Stimulated activated naive CD8-positive, alpha-beta T cell treated with anti-CD3 and anti-CD28 coated beads, Interleukin-15, amount 100 ng/mL, for 72 hours (primary cell): ENCODE measurements around the gene AHNAK.
"Not testable (repeated sequence)": the region's sequence is repeated elsewhere in the genome, so short reads cannot be mapped to it uniquely, and the experiment has no call there.

ENCODE experiments used
- ATAC-seq: fragments of 150-1000 bp; cut with Tn5 transposase; 2 replicates; pipeline ENCODE4 v1.10.0; 2021; ENCODE audit warnings: mild to moderate bottlenecking, moderate library complexity
- DNase-seq, 2 donors: peaks; one replicate each; pipeline ENCODE4 v3.0.0; 2021 to 2022
- H3K27ac Mint-ChIP-seq, 2 donors: one replicate each; pipeline ENCODE4 v1.8.0; 2022; ENCODE audit warnings: mild to moderate bottlenecking in 2 of 2, mixed read lengths in 2 of 2, moderate library complexity in 2 of 2
- H3K27me3 Mint-ChIP-seq: one replicate; pipeline ENCODE4 v1.8.0; 2022; ENCODE audit warnings: mixed read lengths
- H3K4me1 Mint-ChIP-seq: one replicate; pipeline ENCODE4 v1.8.0; 2022; ENCODE audit warnings: mild to moderate bottlenecking, mixed read lengths
- H3K4me3 Mint-ChIP-seq, 2 donors: one replicate each; pipeline ENCODE4 v1.8.0; 2022; ENCODE audit warnings: mild to moderate bottlenecking in 2 of 2, mixed read lengths in 2 of 2, moderate library complexity in 1 of 2
- H3K9me3 Mint-ChIP-seq, 2 donors: one replicate each; pipeline ENCODE4 v1.8.0; 2022; ENCODE audit warnings: mixed read lengths in 2 of 2

The AHNAK gene

DNA sequence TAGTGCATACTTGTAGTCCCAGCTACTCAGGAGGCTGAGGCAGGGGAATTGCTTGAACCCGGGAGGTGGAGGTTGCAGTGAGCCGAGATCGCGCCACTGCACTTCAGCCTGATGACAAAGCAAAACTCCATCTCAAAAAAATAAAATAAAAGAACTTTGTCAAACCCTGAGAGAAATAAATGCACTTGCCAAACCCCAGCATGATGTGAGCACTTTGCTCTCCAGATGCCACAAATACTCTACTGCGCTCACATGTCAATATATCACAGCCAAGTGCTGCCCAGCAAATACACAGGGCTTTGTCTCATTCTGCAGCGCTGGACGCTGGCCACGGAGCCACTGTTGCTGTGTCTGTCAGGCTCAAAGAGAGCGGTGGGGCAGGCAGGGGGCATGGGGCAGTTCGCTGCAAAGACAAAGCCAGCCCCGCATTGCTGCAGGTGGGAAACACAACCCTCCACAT lies 45.1 kb downstream of the AHNAK start:
- ATAC-seq (no peak), DNase-seq (no peak)
- Mint-ChIP-seq H3K27ac (no peak overlapping the region), H3K4me3 (no peak overlapping the region), H3K27me3 (peaks cover 39% of the 10 kb centered on the region), H3K4me1 (peaks cover 21% of the 10 kb centered on the region), H3K9me3 (no peaks in the 10 kb centered on the region)

DNA sequence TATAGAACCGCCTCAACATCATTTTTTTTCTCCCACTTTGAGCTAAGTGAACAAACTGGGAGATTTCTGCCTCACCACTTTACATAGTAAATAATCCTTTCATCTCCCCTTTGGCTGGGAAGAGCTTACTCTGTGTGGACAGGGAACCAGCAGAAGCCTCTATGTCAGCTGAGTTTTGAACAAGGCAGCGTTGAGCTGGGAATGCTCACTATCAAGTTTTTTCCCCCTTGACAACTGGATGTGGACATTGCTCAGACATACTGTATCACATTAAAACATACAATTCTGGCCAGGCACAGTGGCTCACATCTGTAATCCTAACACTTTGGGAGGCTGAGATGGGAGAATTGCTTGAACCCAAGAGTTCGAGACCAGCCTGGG lies 46.0 kb downstream of the AHNAK start:
- Mint-ChIP-seq H3K27ac (no peak overlapping the region), H3K27me3 (peaks cover 31% of the 10 kb centered on the region), H3K4me3 (no peak overlapping the region), H3K4me1 (peaks cover 21% of the 10 kb centered on the region), H3K9me3 (no peaks in the 10 kb centered on the region)
- no peak for DNase-seq
- no peak for ATAC-seq

DNA sequence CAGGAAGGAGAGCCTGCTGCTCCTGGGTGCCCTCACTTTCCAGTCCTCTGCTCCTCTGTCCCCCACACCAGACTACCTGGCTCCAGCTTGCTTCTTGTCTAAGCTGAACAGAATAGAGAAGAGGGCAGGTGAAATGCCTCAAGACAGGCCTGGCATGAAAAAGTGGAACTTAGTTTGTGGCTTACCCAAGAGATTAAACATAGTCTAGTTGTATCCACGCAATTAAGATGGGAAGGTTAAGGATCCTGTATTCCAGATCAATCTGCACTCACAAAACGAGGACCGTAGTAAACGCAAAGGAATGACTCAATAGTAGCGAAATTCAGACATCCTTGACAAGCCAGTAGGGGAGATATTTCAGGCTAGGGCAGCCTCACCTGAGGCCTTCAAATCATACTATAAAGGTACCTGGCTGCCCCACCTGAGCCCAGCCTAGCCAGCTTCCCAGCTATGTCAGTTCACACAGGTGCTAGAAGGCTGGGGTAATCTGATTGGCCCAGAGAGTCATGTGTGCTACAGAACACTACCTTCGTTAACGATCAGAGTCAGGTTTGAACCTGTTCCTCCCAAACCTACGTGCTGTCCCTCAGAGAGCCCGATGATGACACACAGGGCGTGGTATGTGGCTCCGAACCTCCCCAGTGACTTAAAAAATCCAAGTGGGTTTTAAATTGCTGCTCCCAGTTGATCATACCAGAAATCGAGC lies 46.5 kb downstream of the AHNAK start:
- Mint-ChIP-seq H3K9me3 (no peaks in the 10 kb centered on the region), H3K27me3 (peaks cover 25% of the 10 kb centered on the region), H3K27ac (no peak overlapping the region), H3K4me3 (no peak overlapping the region), H3K4me1 (peaks cover 21% of the 10 kb centered on the region)
- DNase-seq (no peak), ATAC-seq (no peak)

GRCh38 chr11:62499311-62499943 lies 47.2 kb downstream of the AHNAK start:
- H3K9me3 Mint-ChIP-seq, H3K4me3 Mint-ChIP-seq, DNase-seq, ATAC-seq, H3K27ac Mint-ChIP-seq: not testable (repeated sequence)
- Mint-ChIP-seq H3K27me3 (peaks cover 23% of the 10 kb centered on the region), H3K4me1 (peaks cover 21% of the 10 kb centered on the region)

DNA sequence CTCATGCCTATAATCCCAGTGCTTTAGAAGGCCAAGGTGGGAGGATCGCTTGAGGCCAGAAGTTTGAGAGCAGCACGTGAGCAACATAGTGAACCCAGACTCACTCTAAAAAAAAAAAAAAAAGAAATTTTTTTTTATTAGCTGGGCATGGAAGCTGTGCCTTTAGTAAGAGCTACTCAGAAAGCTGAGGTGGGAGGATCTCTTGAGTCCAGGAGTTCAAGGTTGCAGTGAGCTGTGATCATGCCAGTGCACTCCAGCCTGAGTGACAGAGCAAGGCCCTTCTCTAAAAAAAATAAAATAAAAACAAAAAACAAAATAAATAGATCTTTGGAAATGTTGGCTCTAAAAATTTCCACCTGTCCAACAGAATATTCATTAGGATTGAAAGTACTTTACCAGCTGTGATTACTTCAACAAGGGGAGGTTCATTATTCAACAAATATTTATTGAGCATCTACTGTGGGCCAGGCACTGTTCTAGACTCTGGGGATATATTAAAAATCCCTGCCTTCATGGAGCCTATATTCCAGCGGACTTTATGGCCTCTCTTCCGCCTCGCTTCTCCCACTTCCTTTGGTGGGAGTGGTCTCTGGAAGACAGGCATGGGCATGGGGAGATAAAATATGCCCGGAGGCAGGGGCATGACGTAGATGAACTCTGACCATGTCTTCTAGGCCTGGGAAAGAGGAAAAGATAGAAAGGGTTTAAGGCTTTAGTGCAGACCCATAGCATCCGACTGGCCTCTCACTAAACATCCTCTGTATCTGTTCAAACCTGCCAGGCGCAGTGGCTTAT lies 47.9 kb downstream of the AHNAK start:
- H3K4me3 Mint-ChIP-seq = no peak overlapping the region
- no peak overlapping the region for H3K27ac Mint-ChIP-seq
- H3K27me3 Mint-ChIP-seq = peaks cover 23% of the 10 kb centered on the region
- DNase-seq = no peak
- H3K9me3 Mint-ChIP-seq = no peaks in the 10 kb centered on the region
- peaks cover 21% of the 10 kb centered on the region for H3K4me1 Mint-ChIP-seq
- no peak for ATAC-seq

DNA sequence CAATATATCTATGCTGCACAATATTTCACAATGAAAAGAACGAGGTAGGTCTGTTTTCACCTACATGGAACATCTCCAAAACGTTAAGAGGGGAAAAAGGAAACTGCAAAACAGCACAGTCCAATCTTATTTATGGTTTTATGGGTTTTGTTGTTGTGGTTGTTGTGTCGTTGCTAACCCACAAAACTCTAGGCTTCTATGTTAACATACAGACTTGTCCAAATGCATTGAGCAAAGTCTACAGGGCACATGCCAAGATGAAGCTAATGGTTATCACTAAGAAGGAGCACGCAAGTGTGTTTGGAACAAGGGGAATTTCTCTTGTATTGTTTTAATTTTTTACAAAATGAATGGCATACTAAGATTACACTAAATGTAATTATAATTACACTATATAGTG lies 48.6 kb downstream of the AHNAK start:
- Mint-ChIP-seq H3K4me1 (peaks cover 21% of the 10 kb centered on the region), H3K4me3 (no peak overlapping the region), H3K27ac (no peak overlapping the region), H3K9me3 (no peaks in the 10 kb centered on the region), H3K27me3 (peaks cover 20% of the 10 kb centered on the region)
- DNase-seq = no peak
- ATAC-seq = no peak

- H3K4me3 Mint-ChIP-seq = no peak overlapping the region
- peak in 1 of 2 donors; percentile 24 for DNase-seq
- no peaks in the 10 kb centered on the region for H3K9me3 Mint-ChIP-seq
- ATAC-seq = peak; percentile 67
- H3K27me3 Mint-ChIP-seq = peaks cover 12% of the 10 kb centered on the region
- no peak overlapping the region for H3K27ac Mint-ChIP-seq
- H3K4me1 Mint-ChIP-seq = peaks cover 20% of the 10 kb centered on the region
Measured at GRCh38 chr11:62497132-62497801, 49.3 kb downstream of the AHNAK start.

GRCh38 chr11:62496676-62497075 lies 49.9 kb downstream of the AHNAK start:
- H3K27me3 Mint-ChIP-seq = peaks cover 6% of the 10 kb centered on the region
- ATAC-seq (no peak), DNase-seq (no peak)
- H3K4me1 Mint-ChIP-seq = peaks cover 14% of the 10 kb centered on the region
- H3K27ac Mint-ChIP-seq = no peak overlapping the region
- no peaks in the 10 kb centered on the region for H3K9me3 Mint-ChIP-seq
- no peak overlapping the region for H3K4me3 Mint-ChIP-seq

GRCh38 chr11:62494246-62494645 lies 52.4 kb downstream of the AHNAK start:
- Mint-ChIP-seq H3K4me1 (peaks cover 6% of the 10 kb centered on the region), H3K27ac (peak overlapping the region in 1 of 2 donors; percentile 22), H3K27me3 (no peaks in the 10 kb centered on the region), H3K4me3 (no peak overlapping the region), H3K9me3 (no peaks in the 10 kb centered on the region)
- no peak for DNase-seq
- no peak for ATAC-seq

DNA sequence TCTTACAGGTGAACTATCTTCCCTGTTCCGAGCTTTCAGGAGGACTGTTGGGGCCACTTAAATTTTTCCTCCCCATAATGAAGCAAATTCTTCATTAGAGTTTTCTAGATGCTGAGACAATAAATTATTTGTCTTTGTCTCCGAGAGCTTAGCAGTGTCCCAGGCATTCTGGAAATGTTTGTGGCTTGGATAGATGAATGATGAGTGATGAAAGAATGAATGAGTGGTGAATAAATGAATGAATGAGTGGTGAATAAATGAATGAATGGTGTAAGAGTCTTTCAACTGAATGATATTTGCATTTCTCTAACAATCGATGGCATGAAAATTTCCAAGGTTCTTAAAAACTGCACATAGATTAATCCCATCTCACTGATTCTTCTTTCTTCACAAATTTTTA lies 52.8 kb downstream of the AHNAK start:
- Mint-ChIP-seq H3K27me3 (no peaks in the 10 kb centered on the region), H3K27ac (no peak overlapping the region), H3K4me1 (peaks cover 6% of the 10 kb centered on the region), H3K4me3 (no peak overlapping the region), H3K9me3 (no peaks in the 10 kb centered on the region)
- ATAC-seq (no peak), DNase-seq (no peak)

DNA sequence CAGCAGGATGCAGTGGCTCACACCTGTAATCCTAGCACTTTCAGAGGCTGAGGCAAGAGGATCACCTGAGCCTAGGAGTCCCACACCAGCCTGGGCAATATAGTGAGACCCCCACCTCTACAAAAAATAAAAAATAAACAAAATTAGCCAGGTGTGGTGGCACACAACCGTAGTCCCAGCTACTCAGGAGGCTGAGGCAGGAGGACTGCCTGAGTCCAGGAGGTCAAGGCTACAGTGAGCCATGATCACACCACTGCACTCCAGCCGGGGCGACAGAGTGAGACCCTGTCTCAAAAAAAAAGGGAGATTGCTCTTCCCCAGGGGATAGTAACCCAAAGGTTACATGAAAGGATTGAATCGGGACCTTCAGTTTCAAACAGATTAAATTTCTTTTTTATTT lies 54.0 kb downstream of the AHNAK start:
- DNase-seq = no peak
- Mint-ChIP-seq H3K4me1 (peaks cover 8% of the 10 kb centered on the region), H3K27me3 (no peaks in the 10 kb centered on the region), H3K27ac (no peak overlapping the region), H3K4me3 (no peak overlapping the region), H3K9me3 (no peaks in the 10 kb centered on the region)
- no peak for ATAC-seq

- Mint-ChIP-seq H3K27me3 (no peaks in the 10 kb centered on the region), H3K4me3 (no peak overlapping the region), H3K9me3 (no peaks in the 10 kb centered on the region), H3K27ac (no peak overlapping the region), H3K4me1 (peaks cover 6% of the 10 kb centered on the region)
- DNase-seq (no peak), ATAC-seq (no peak)
Measured at GRCh38 chr11:62491571-62492329, 54.9 kb downstream of the AHNAK start.

- H3K27me3 Mint-ChIP-seq = no peaks in the 10 kb centered on the region
- ATAC-seq (no peak), DNase-seq (no peak)
- H3K27ac Mint-ChIP-seq = no peak overlapping the region
- no peak overlapping the region for H3K4me3 Mint-ChIP-seq
- no peaks in the 10 kb centered on the region for H3K9me3 Mint-ChIP-seq
- peaks cover 6% of the 10 kb centered on the region for H3K4me1 Mint-ChIP-seq
Measured at GRCh38 chr11:62489204-62489603, 57.4 kb downstream of the AHNAK start.

DNA sequence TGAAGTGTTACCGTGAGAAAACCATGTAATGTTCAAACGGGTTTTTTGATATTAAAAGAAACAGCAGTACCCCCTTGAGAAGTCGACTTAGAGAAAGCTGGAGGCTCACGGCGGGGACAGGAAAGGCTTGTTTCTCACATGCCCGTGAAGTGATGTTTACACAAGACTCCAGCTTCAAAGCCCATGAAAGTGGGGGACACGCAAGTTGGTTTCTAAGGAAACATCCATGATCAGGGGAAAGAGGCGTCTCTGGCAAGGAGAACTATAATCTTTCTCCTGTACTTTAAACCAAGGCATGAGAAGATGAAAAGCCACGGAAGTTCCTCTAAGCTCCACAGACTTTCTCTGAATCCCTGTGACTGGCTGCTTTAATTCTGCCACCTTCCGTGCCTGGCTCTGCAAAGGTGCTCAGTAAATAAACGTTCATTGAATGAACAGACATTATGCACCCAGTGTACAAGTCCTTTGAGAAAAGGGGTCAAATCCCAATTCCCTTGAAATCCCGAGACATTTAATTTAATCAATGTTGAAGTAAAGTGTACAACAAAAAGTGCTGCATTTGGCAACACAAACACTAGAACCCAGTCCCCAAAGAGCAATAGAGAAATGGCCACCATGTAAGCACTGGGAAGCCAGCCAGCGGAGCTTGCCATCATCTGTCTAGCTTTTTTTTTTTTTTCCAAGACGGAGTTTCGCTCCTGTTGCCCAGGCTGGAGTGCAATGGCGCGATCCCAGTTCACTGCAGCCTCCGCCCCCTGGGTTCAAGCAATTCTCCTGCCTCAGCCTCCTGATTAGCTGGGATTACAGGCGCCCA lies 58.7 kb downstream of the AHNAK start:
- DNase-seq (no peak), ATAC-seq (no peak)
- H3K4me1 Mint-ChIP-seq = peaks cover 6% of the 10 kb centered on the region
- H3K27me3 Mint-ChIP-seq = no peaks in the 10 kb centered on the region
- H3K4me3 Mint-ChIP-seq = peak overlapping the region in 1 of 2 donors; percentile 11
- H3K27ac Mint-ChIP-seq = no peak overlapping the region
- H3K9me3 Mint-ChIP-seq = no peaks in the 10 kb centered on the region
